NCI-H146 treated with DMSO at 0.1 percent for 48 hours (cell line): Measurements from ENCODE around the gene ARHGAP18.

Experiments
- DNase-seq: peaks from one replicate; lab custom pipeline; 2025; ENCODE audit not compliant: unreplicated experiment; lab: John Stamatoyannopoulos, UW

ARHGAP18 gene

DNA sequence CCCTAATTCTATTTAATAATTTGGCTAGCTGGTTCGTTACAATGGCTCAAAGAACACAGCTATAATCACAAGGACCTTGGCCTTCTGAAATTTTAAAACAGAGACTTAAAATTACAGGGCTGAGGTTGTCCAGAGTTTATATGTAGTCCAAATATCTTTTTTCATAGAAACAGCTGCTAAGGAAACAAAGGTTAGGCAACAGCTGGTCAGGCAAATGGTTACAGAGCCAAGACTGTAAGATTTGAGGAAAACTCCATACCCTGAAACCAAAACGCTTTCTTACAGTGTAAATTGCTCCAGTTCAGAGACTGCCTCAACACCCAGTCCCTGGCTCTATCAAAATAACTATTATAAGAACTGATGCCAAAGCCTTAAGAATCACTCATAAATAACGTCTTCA is 9.7 kb upstream of the ARHGAP18 start:
- no peak for DNase-seq

DNA sequence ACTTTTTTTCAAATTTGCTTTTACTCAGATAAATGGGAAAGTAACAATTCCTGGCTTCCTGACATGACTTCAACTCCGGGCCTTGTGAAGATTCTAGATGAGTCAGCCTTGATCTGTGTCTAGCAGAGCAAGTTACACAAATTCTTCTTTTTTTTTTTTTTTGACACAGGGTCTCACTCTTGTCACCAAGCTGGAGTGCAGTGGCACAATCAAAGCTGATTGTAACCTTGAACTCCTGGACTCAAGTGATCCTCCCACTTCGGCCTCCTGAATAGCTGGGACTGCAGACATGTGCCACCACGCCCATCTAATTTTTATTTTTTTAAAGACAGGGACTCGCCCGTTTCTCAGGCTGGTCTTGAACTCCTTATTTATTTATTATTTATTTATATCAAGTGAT is 7.3 kb upstream of the ARHGAP18 start:
- no peak for DNase-seq

GRCh38 chr6:129713806-129714333 is 3.9 kb upstream of the ARHGAP18 start:
- no peak for DNase-seq

GRCh38 chr6:129711271-129711631 is 1.3 kb upstream of the ARHGAP18 start:
- no peak for DNase-seq

- DNase-seq = no peak
These were observed 683 bp upstream of the ARHGAP18 start for GRCh38 chr6:129710450-129711270.

DNA sequence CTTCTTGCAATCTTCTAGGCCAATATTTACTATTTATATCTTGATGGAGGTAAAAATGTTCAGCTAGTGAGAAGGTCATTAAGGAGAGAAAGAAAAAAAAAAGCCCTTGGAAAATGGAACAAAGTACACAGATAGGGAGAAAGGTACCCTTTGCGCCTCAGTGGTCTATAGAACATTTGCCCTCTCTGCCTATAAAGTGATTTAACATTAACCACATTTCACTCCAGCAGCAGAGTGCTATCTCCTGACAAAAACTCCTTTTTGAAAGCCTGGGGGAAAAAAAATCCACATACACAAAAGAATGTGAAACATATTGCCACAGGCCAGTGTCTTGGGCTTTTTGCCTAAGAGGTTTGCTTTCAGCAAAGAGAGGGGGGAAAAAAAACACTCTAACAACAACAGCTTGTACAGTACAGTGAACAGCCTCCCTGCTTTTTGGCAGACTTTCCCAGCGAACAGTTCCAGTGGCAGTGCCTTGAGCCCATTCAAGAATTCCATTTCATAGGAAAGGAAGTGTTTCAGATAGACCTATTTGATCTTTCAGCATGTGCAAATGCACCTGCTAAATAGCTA is 695 bp downstream of the ARHGAP18 start:
- DNase-seq = no peak

DNA sequence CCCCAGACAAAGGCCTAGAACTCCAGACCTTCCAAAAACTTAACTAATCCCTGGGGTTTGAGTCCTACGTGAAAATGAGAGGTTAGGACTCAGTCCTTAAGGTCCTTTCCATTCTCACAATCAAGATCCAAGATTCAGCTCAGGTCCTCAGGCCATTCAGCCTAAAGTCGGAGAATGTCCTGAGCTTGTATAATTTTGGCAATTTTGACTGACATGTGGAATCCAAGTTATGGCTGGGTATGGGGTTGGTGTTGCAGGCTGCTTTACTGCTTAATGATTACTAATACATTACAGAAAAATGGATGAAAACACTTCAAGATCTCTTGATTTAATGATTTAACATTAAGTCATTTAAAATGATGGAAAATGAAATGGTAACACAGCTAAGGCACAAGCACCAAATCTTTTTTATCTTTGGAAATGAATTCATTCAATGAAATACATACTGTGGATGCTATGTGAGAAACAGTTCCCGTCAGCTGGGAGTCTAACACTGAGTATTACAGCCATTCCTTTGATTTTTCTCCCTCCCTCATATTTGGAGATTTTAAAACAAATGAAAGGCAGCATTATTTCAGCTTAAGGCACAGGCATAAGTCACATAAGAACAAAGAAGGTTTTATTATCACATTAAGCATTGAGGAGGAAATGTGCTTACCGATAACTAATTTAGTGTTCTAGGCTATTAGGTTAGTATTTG is 1.3 kb downstream of the ARHGAP18 start:
- DNase-seq = no peak

- no peak for DNase-seq
These were observed 2.0 kb downstream of the ARHGAP18 start for GRCh38 chr6:129707882-129708495.

- DNase-seq = no peak
These were observed 2.9 kb downstream of the ARHGAP18 start for GRCh38 chr6:129707028-129707427.

DNA sequence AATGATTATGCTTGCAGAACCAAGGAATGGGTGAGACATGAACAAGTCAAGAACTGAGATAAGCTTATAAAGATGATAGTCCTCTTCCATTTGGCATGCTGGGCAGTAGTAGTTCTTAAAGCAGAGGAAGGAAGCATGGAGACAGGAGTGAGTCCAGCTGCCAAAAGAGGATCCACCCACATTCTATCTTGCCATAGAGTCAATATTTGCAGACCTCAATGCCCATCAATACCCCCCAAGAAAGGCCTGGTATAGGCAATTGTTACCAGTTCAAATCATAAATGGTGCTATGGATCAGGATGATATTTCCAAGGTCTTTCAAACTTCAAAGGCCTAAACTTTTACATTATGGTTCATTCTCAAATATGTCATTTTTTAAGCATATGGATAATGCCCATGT is 4.8 kb downstream of the ARHGAP18 start:
- DNase-seq = peak; percentile 21

DNA sequence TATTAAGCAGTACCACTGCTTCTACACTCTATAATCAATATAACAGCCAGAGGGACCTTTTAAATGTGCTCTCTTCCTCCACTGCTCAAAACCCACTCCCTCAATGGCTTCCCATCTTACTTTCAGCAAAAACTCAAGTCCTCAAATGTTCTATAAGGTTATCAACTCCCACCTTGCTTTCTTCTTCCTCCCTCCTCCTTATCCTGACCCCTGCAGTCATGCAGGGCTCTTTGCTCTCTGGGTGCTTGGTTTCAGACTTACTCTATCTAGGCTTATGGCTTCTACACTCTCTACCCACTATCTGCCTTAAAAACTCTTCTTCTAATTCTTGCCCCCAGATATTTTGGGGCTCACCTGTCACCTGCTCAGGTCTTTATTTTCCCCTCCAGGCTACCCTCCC is 5.3 kb downstream of the ARHGAP18 start:
- DNase-seq = no peak

- no peak for DNase-seq
These were observed 8.1 kb downstream of the ARHGAP18 start for GRCh38 chr6:129701721-129702455.

DNA sequence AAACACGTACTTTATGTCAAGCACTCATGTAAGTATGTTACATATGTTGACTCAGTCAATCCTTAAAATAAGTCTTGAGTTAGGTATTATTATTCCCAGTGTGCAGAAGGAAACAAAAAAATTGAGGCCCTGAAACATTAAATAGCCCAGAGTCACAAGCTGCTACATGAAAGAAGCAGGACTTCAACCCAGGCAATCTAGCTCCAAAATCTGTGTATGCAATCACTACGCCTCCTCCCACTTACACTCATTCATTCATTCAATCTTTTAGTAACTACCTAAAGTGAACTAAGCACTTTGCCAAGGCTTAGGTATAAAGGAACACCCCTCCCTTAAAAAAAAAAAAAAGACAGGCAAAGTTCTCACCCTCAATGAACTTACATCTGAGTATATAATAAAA is 9.3 kb downstream of the ARHGAP18 start:
- DNase-seq = no peak

DNA sequence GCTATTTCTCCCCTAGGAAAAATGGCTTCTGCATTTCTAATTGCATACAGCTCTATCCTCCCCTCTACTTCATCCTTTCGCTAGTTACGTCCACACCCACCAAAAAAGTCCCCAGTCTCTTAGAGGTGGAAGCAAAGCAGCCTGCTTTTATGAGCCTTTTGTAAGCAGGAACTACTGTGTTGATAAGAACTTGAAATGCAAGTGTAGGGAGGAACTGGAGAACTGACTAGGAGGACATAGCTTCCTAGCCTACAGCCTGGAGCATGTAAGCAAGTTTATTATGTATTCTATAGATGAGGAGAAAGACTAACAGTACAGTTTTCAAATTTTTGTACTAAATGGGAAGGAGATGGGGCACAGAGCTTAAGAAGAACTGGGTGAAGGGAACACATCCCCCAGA is 10.3 kb downstream of the ARHGAP18 start:
- DNase-seq = no peak

- DNase-seq = no peak
These were observed 11.5 kb downstream of the ARHGAP18 start for GRCh38 chr6:129698430-129698829.

GRCh38 chr6:129697788-129698187 is 12.2 kb downstream of the ARHGAP18 start:
- DNase-seq = no peak

GRCh38 chr6:129696843-129697242 is 13.1 kb downstream of the ARHGAP18 start:
- DNase-seq = no peak

DNA sequence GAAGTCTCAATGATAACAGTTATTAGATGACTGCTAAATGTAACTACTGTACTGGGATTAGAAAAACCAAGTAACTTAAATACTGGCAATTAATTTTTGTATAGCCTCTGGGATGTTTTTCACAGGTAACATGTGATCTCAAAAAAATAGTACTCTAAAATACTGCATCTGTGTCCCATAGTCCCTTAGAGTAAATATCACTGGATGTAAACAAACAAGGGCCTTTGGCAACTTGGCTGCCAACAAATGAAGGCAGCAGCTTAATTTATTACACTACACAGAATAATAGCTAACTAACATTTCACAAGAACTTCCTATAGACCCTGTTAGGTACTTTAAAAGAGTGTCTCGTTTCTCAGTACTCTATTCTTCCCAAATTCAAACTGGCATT is 14.0 kb downstream of the ARHGAP18 start:
- DNase-seq = no peak

DNA sequence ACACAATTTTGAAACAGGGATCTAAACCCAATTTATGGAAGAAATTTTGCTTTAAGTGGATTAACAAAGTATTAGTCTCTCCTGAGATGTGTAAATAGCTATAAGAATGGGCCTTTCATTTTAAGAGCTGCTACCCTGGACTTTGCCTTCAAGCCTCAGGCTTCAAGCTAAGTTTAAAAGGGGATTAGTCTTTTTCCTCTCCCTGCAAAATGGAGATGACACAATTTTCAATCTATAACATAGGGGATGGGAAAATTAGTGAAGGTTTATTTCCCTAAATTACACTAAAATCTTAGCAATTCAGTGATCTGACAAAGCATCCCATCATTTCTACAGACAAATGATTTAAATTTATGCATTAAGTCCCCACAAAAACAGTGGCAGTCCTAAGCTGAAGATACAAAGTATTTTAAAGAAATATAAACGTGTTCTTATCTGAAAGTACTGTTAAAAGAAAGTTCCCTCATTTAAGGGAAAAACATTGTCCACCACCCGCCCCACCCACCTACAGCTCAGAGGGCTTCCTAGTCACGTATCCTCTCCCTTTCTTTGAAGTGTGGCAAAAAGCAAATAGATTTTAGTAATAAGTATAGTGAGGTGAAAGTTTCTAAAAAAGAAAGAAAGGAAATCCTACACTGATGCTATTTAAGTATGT is 14.5 kb downstream of the ARHGAP18 start:
- DNase-seq = no peak

DNA sequence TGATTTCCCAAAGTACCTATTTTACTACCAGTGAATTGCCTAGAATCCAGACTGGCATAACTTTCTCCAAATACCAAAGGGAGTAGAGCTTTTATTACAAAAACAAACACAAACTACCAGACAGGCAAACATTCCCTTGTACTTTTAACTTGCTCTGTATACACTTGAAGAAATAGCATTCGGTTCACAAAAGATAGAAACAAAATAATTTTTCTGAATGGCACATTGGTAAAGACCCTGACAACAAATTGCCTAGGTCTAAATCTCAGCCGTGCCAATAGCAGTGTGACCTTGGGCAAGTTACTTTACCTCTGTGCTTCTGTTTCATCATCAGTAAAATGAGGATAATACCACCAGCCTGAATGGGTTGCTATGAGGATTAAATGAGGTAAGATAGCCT is 15.9 kb downstream of the ARHGAP18 start:
- no peak for DNase-seq
